CD4-positive, alpha-beta T cell treated with Interleukin-17A for 4 hours (primary cell): ENCODE data around the gene SPEN.
"Not testable (repeated sequence)": the region's sequence is repeated elsewhere in the genome, so short reads cannot be mapped to it uniquely, and the experiment has no call there.

Source experiments
- DNase-seq: peaks from one replicate; pipeline ENCODE4 v3.0.0-alpha.2; 2020; ENCODE audit warnings: mixed read lengths

The SPEN gene

GRCh38 chr1:15835205-15835740 lies 12.2 kb upstream of the SPEN start:
- DNase-seq = peak; percentile 57

- peak; percentile 100 for DNase-seq
Measured at GRCh38 chr1:15835741-15836510, 11.6 kb upstream of the SPEN start.

GRCh38 chr1:15836511-15836771 lies 11.1 kb upstream of the SPEN start:
- not testable (repeated sequence) for DNase-seq

- DNase-seq = peak; percentile 37
Measured at GRCh38 chr1:15836772-15837669, 10.5 kb upstream of the SPEN start.

GRCh38 chr1:15837931-15838330 lies 9.6 kb upstream of the SPEN start:
- DNase-seq = no peak

- no peak for DNase-seq
Measured at GRCh38 chr1:15838721-15839120, 8.8 kb upstream of the SPEN start.

- no peak for DNase-seq
Measured at GRCh38 chr1:15843826-15844572, 3.5 kb upstream of the SPEN start.

- DNase-seq = not testable (repeated sequence)
Measured at GRCh38 chr1:15846056-15846455, 1.5 kb upstream of the SPEN start.

GRCh38 chr1:15847893-15848142 lies 311 bp downstream of the SPEN start:
- DNase-seq = no peak

GRCh38 chr1:15848143-15848928 lies 829 bp downstream of the SPEN start:
- peak; percentile 61 for DNase-seq

- DNase-seq = peak; percentile 71
Measured at GRCh38 chr1:15848929-15849774, 1.6 kb downstream of the SPEN start.

- DNase-seq = peak; percentile 28
Measured at GRCh38 chr1:15849775-15850324, 2.3 kb downstream of the SPEN start.

GRCh38 chr1:15850471-15851001 lies 3.0 kb downstream of the SPEN start:
- DNase-seq = no peak

- DNase-seq = no peak
Measured at GRCh38 chr1:15851210-15852035, 3.9 kb downstream of the SPEN start.

- DNase-seq = no peak
Measured at GRCh38 chr1:15852036-15852827, 4.7 kb downstream of the SPEN start.

GRCh38 chr1:15852828-15853302 lies 5.4 kb downstream of the SPEN start:
- no peak for DNase-seq

- DNase-seq = no peak
Measured at GRCh38 chr1:15856888-15857287, 9.4 kb downstream of the SPEN start.

GRCh38 chr1:15858069-15858670 lies 10.7 kb downstream of the SPEN start:
- DNase-seq = no peak
